ENCODE data around the gene CORO2B. TPM values are rescaled to one million over a fixed set of nuclear protein-coding genes. Genes with fewer than 3 reads are reported as not detected.

The CORO2B gene
- total RNA-seq, 1 experiment from 2014 or later = 2.5 TPM

- DNase-seq (ENCODE audit: low read depth) = no peak
These were observed 47.5 kb downstream of the CORO2B start for GRCh38 chr15:68626283-68626682.

GRCh38 chr15:68626739-68627138, 47.9 kb downstream of the CORO2B start:
- no peak for DNase-seq (ENCODE audit: low read depth)

- no peak for DNase-seq (ENCODE audit: low read depth)
These were observed 48.7 kb downstream of the CORO2B start for GRCh38 chr15:68627476-68627875.

- no peak for DNase-seq (ENCODE audit: low read depth)
These were observed 49.2 kb downstream of the CORO2B start for GRCh38 chr15:68627995-68628394.

GRCh38 chr15:68629519-68630210, 50.9 kb downstream of the CORO2B start:
- DNase-seq (ENCODE audit: low read depth) = no peak

GRCh38 chr15:68630211-68630555, 51.4 kb downstream of the CORO2B start:
- DNase-seq (ENCODE audit: low read depth) = no peak

- DNase-seq (ENCODE audit: low read depth) = no peak
These were observed 52.0 kb downstream of the CORO2B start for GRCh38 chr15:68630836-68631235.

- DNase-seq (ENCODE audit: low read depth) = no peak
These were observed 52.8 kb downstream of the CORO2B start for GRCh38 chr15:68631601-68632051.

- no peak for DNase-seq (ENCODE audit: low read depth)
These were observed 53.3 kb downstream of the CORO2B start for GRCh38 chr15:68632101-68632500.

GRCh38 chr15:68633231-68634121, 54.7 kb downstream of the CORO2B start:
- no peak for DNase-seq (ENCODE audit: low read depth)

GRCh38 chr15:68634122-68634482, 55.3 kb downstream of the CORO2B start:
- DNase-seq (ENCODE audit: low read depth) = no peak

GRCh38 chr15:68634531-68634930, 55.7 kb downstream of the CORO2B start:
- DNase-seq (ENCODE audit: low read depth) = no peak

GRCh38 chr15:68635141-68635540, 56.3 kb downstream of the CORO2B start:
- DNase-seq (ENCODE audit: low read depth) = no peak

- no peak for DNase-seq (ENCODE audit: low read depth)
These were observed 57.5 kb downstream of the CORO2B start for GRCh38 chr15:68636256-68636655.

GRCh38 chr15:68637767-68638404, 59.1 kb downstream of the CORO2B start:
- DNase-seq (ENCODE audit: low read depth) = no peak

- peak; percentile 51 for DNase-seq (ENCODE audit: low read depth)
These were observed 60.2 kb downstream of the CORO2B start for GRCh38 chr15:68638953-68639515.

GRCh38 chr15:68639926-68640600, 61.3 kb downstream of the CORO2B start:
- no peak for DNase-seq (ENCODE audit: low read depth)

- DNase-seq (ENCODE audit: low read depth) = no peak
These were observed 62.1 kb downstream of the CORO2B start for GRCh38 chr15:68640791-68641331.

- DNase-seq (ENCODE audit: low read depth) = no peak
These were observed 62.6 kb downstream of the CORO2B start for GRCh38 chr15:68641376-68641775.

GRCh38 chr15:68642491-68642845, 63.7 kb downstream of the CORO2B start:
- DNase-seq (ENCODE audit: low read depth) = no peak

- no peak for DNase-seq (ENCODE audit: low read depth)
These were observed 64.5 kb downstream of the CORO2B start for GRCh38 chr15:68643216-68643830.

Data from Daoy (cell line).